Lung microvascular endothelial cell (primary cell): ENCODE data around the gene KIF3C. TPM values are rescaled to one million over a fixed set of nuclear protein-coding genes. Genes with fewer than 3 reads are reported as not detected.
"Not testable (repeated sequence)": the region's sequence is repeated elsewhere in the genome, so short reads cannot be mapped to it uniquely, and the experiment has no call there.

Source experiments
- DNase-seq, 2 donors: peaks; one replicate each; pipeline versions ENCODE4 v3.0.0 to v3.0.0-alpha.2; 2010; ENCODE audit warnings: low read depth in 2 of 2
- total RNA-seq: library from RNA; depleted of rRNA; stranded (reverse); fragments of >200 nt; gene quantifications from 2 replicates; pipeline ENCODE4 v1.2.1, GENCODE V29; 2014

Gene KIF3C
- total RNA-seq, 1 donor from 2014 or later: 15.7 TPM

GRCh38 chr2:25999406-25999805 is 17.1 kb upstream of the KIF3C start:
- DNase-seq: not testable (repeated sequence)

- DNase-seq: not testable (repeated sequence)
Observed at GRCh38 chr2:25998816-25999383, 16.6 kb upstream of the KIF3C start.

- DNase-seq: no peak
Observed at GRCh38 chr2:25996844-25997243, 14.5 kb upstream of the KIF3C start.

GRCh38 chr2:25994509-25994908 is 12.2 kb upstream of the KIF3C start:
- no peak for DNase-seq

GRCh38 chr2:25993049-25993448 is 10.8 kb upstream of the KIF3C start:
- no peak for DNase-seq

GRCh38 chr2:25992556-25992955 is 10.3 kb upstream of the KIF3C start:
- DNase-seq: no peak

- DNase-seq: no peak
Observed at GRCh38 chr2:25991965-25992364, 9.7 kb upstream of the KIF3C start.

GRCh38 chr2:25989154-25989553 is 6.9 kb upstream of the KIF3C start:
- no peak for DNase-seq

- DNase-seq: no peak
Observed at GRCh38 chr2:25988134-25988533, 5.8 kb upstream of the KIF3C start.

- DNase-seq: no peak
Observed at GRCh38 chr2:25983735-25984134, 1.4 kb upstream of the KIF3C start.

- DNase-seq: no peak
Observed at GRCh38 chr2:25982968-25983280, 627 bp upstream of the KIF3C start.

- DNase-seq: peak; percentile 25 to 43
Observed at GRCh38 chr2:25981596-25982272, 563 bp downstream of the KIF3C start.

- no peak for DNase-seq
Observed at GRCh38 chr2:25980951-25981350, 1.3 kb downstream of the KIF3C start.

- DNase-seq: no peak
Observed at GRCh38 chr2:25980076-25980887, 2.0 kb downstream of the KIF3C start.

- DNase-seq: no peak
Observed at GRCh38 chr2:25979001-25979400, 3.3 kb downstream of the KIF3C start.

GRCh38 chr2:25977768-25978167 is 4.5 kb downstream of the KIF3C start:
- peak in 1 of 2 donors; percentile 48 for DNase-seq

GRCh38 chr2:25976983-25977741 is 5.1 kb downstream of the KIF3C start:
- peak; percentile 37 to 51 for DNase-seq

- peak in 1 of 2 donors; percentile 70 for DNase-seq
Observed at GRCh38 chr2:25972049-25972823, 10.1 kb downstream of the KIF3C start.

GRCh38 chr2:25971596-25971995 is 10.7 kb downstream of the KIF3C start:
- DNase-seq: no peak

- no peak for DNase-seq
Observed at GRCh38 chr2:25966531-25967270, 15.6 kb downstream of the KIF3C start.

GRCh38 chr2:25964891-25965290 is 17.4 kb downstream of the KIF3C start:
- no peak for DNase-seq
